Activated CD4-positive, alpha-beta memory T cell treated with anti-CD3 and anti-CD28 coated beads for 36 hours (primary cell): ENCODE measurements around the gene MAP4. TPM values are rescaled to one million over a fixed set of nuclear protein-coding genes. Genes with fewer than 3 reads are reported as not detected.

Experiments used
- CTCF ChIA-PET: fragments of 350-600 bp; sonication (Branson Sonifier 250); formaldehyde crosslinking; loops from one replicate; lab custom pipeline; 2021; ENCODE audit warnings: antibody characterized with exemption, inconsistent platforms; lab: Charles Lee
- POLR2A ChIA-PET: fragments of 350-600 bp; sonication (Branson Sonifier 250); formaldehyde crosslinking; loops from one replicate; lab custom pipeline; 2021; ENCODE audit warnings: antibody characterized with exemption; lab: Charles Lee
- DNase-seq: peaks from one replicate; pipeline ENCODE4 v3.0.0-alpha.2; 2020
- H3K27ac Mint-ChIP-seq: one replicate; pipeline ENCODE4 v1.8.0; 2021; ENCODE audit warnings: mixed read lengths
- H3K27me3 Mint-ChIP-seq: one replicate; pipeline ENCODE4 v1.8.0; 2021; ENCODE audit warnings: mixed read lengths
- H3K36me3 Mint-ChIP-seq: one replicate; pipeline ENCODE4 v1.8.0; 2021; ENCODE audit warnings: mixed read lengths
- H3K4me1 Mint-ChIP-seq: one replicate; pipeline ENCODE4 v1.8.0; 2021; ENCODE audit warnings: low read depth, mixed read lengths
- H3K4me3 Mint-ChIP-seq: one replicate; pipeline ENCODE4 v1.8.0; 2021; ENCODE audit warnings: mild to moderate bottlenecking, mixed read lengths
- H3K9me3 Mint-ChIP-seq: one replicate; pipeline ENCODE4 v1.8.0; 2021; ENCODE audit warnings: mixed read lengths
- intact Hi-C: fragments of 100-400 bp; cut with micrococcal nuclease; formaldehyde crosslinking; loops from one replicate; pipeline ENCODE4 v1.15.1; 2023
- total RNA-seq, 2 experiments: library from RNA; stranded (reverse); gene quantifications; one replicate each; pipeline ENCODE4 v1.2.3, GENCODE V29; 2021

MAP4 gene
- total RNA-seq, 2 experiments from 2014 or later, result 114 to 116 TPM

GRCh38 chr3:47870156-47870555 lies 146.1 kb downstream of the MAP4 start:
- H3K4me1 Mint-ChIP-seq, result no peaks in the 10 kb centered on the region
- no peak for DNase-seq

GRCh38 chr3:47868306-47868705 lies 147.9 kb downstream of the MAP4 start:
- no peaks in the 10 kb centered on the region for H3K27me3 Mint-ChIP-seq
- no peaks in the 10 kb centered on the region for H3K9me3 Mint-ChIP-seq
- no peak overlapping the region for H3K27ac Mint-ChIP-seq
- H3K4me3 Mint-ChIP-seq, result no peak overlapping the region
- intact Hi-C loops, result no loop called here
- no peak for DNase-seq
- no peaks in the 10 kb centered on the region for H3K4me1 Mint-ChIP-seq
- ChIA-PET POLR2A (no interaction called here), CTCF (no interaction called here)
- H3K36me3 Mint-ChIP-seq, result peaks cover 22% of the 10 kb centered on the region

More at GRCh38 chr3:47870156-47870555, 146.1 kb downstream of the MAP4 start:
- Mint-ChIP-seq H3K4me3 (no peak overlapping the region), H3K27ac (no peak overlapping the region), H3K27me3 (no peaks in the 10 kb centered on the region), H3K9me3 (no peaks in the 10 kb centered on the region), H3K36me3 (peaks cover 23% of the 10 kb centered on the region)
- intact Hi-C loops, result no loop called here
- POLR2A ChIA-PET, result no interaction called here
- CTCF ChIA-PET, result no interaction called here

- intact Hi-C loops, result no loop called here
- Mint-ChIP-seq H3K27ac (no peak overlapping the region), H3K27me3 (no peaks in the 10 kb centered on the region), H3K36me3 (peaks cover 20% of the 10 kb centered on the region), H3K4me3 (no peak overlapping the region), H3K4me1 (no peaks in the 10 kb centered on the region), H3K9me3 (no peaks in the 10 kb centered on the region)
- CTCF ChIA-PET, result interaction anchor here (1.0 kb wide), 1 partner anchor 23 kb away, joined by 3 read pairs; no protein-coding TSS in a partner anchor
- DNase-seq, result no peak
- POLR2A ChIA-PET, result no interaction called here
Observed at GRCh38 chr3:47867451-47868044, 148.7 kb downstream of the MAP4 start.

GRCh38 chr3:47865192-47865591 lies 151.0 kb downstream of the MAP4 start:
- H3K9me3 Mint-ChIP-seq, result no peaks in the 10 kb centered on the region
- no peaks in the 10 kb centered on the region for H3K4me1 Mint-ChIP-seq
- DNase-seq, result no peak
- no peaks in the 10 kb centered on the region for H3K27me3 Mint-ChIP-seq
- POLR2A ChIA-PET, result no interaction called here
- H3K36me3 Mint-ChIP-seq, result peaks cover 15% of the 10 kb centered on the region
- no peak overlapping the region for H3K4me3 Mint-ChIP-seq
- intact Hi-C loops, result no loop called here
- CTCF ChIA-PET, result interaction anchor here (1.4 to 1.5 kb wide), 2 partner anchors 40 to 125 kb away, joined by 3 read pairs; no protein-coding TSS in a partner anchor
- H3K27ac Mint-ChIP-seq, result no peak overlapping the region

- Mint-ChIP-seq H3K36me3 (peaks cover 10% of the 10 kb centered on the region), H3K4me1 (no peaks in the 10 kb centered on the region), H3K27me3 (no peaks in the 10 kb centered on the region), H3K4me3 (no peak overlapping the region), H3K27ac (no peak overlapping the region), H3K9me3 (no peaks in the 10 kb centered on the region)
- DNase-seq, result no peak
- ChIA-PET POLR2A (no interaction called here), CTCF (interaction anchor here (1.4 kb wide), 1 partner anchor 126 kb away, joined by 3 read pairs; no protein-coding TSS in a partner anchor)
- intact Hi-C loops, result no loop called here
Observed at GRCh38 chr3:47863391-47864128, 152.7 kb downstream of the MAP4 start.

- Mint-ChIP-seq H3K4me1 (no peaks in the 10 kb centered on the region), H3K36me3 (peaks cover 3% of the 10 kb centered on the region), H3K9me3 (no peaks in the 10 kb centered on the region), H3K27me3 (no peaks in the 10 kb centered on the region), H3K27ac (no peak overlapping the region), H3K4me3 (no peak overlapping the region)
- intact Hi-C loops, result no loop called here
- ChIA-PET POLR2A (interaction anchor here (0.6 kb wide), 1 partner anchor 273 kb away, joined by 4 read pairs; no protein-coding TSS in a partner anchor), CTCF (interaction anchor here (1.6 kb wide), 1 partner anchor 129 kb away, joined by 7 read pairs; no protein-coding TSS in a partner anchor)
- DNase-seq, result no peak
Observed at GRCh38 chr3:47859956-47860605, 156.1 kb downstream of the MAP4 start.

- CTCF ChIA-PET, result interaction anchor here (1.3 kb wide), 1 partner anchor 133 kb away, joined by 3 read pairs; no protein-coding TSS in a partner anchor
- H3K9me3 Mint-ChIP-seq, result no peaks in the 10 kb centered on the region
- H3K27ac Mint-ChIP-seq, result no peak overlapping the region
- no peaks in the 10 kb centered on the region for H3K27me3 Mint-ChIP-seq
- no peak for DNase-seq
- H3K4me1 Mint-ChIP-seq, result no peaks in the 10 kb centered on the region
- intact Hi-C loops, result no loop called here
- no peak overlapping the region for H3K4me3 Mint-ChIP-seq
- H3K36me3 Mint-ChIP-seq, result peaks cover 4% of the 10 kb centered on the region
- POLR2A ChIA-PET, result interaction anchor here (1.0 kb wide), 1 partner anchor 24 kb away, joined by 3 read pairs; no protein-coding TSS in a partner anchor
Observed at GRCh38 chr3:47857151-47857550, 159.1 kb downstream of the MAP4 start.

GRCh38 chr3:47856669-47857068 lies 159.5 kb downstream of the MAP4 start:
- intact Hi-C loops, result no loop called here
- ChIA-PET POLR2A (interaction anchor here (1.0 kb wide), 1 partner anchor 24 kb away, joined by 3 read pairs; no protein-coding TSS in a partner anchor), CTCF (no interaction called here)
- no peaks in the 10 kb centered on the region for H3K4me1 Mint-ChIP-seq
- H3K4me3 Mint-ChIP-seq, result no peak overlapping the region
- H3K27ac Mint-ChIP-seq, result no peak overlapping the region
- DNase-seq, result no peak
- H3K36me3 Mint-ChIP-seq, result peaks cover 4% of the 10 kb centered on the region
- H3K27me3 Mint-ChIP-seq, result no peaks in the 10 kb centered on the region
- H3K9me3 Mint-ChIP-seq, result no peaks in the 10 kb centered on the region

- Mint-ChIP-seq H3K27me3 (no peaks in the 10 kb centered on the region), H3K4me3 (no peak overlapping the region), H3K27ac (no peak overlapping the region), H3K4me1 (no peaks in the 10 kb centered on the region), H3K36me3 (peaks cover 7% of the 10 kb centered on the region), H3K9me3 (no peaks in the 10 kb centered on the region)
- POLR2A ChIA-PET, result interaction anchor here (0.6 kb wide), 1 partner anchor 136 kb away, joined by 4 read pairs; no protein-coding TSS in a partner anchor
- intact Hi-C loops, result no loop called here
- DNase-seq, result no peak
- CTCF ChIA-PET, result interaction anchor here (1.5 kb wide), 1 partner anchor 18 kb away, joined by 4 read pairs; no protein-coding TSS in a partner anchor
Observed at GRCh38 chr3:47855461-47856383, 160.5 kb downstream of the MAP4 start.

- POLR2A ChIA-PET, result no interaction called here
- H3K4me1 Mint-ChIP-seq, result no peaks in the 10 kb centered on the region
- no peaks in the 10 kb centered on the region for H3K27me3 Mint-ChIP-seq
- CTCF ChIA-PET, result interaction anchor here (1.5 kb wide), 1 partner anchor 17 kb away, joined by 4 read pairs; no protein-coding TSS in a partner anchor
- H3K27ac Mint-ChIP-seq, result no peak overlapping the region
- no peak for DNase-seq
- intact Hi-C loops, result no loop called here
- peaks cover 9% of the 10 kb centered on the region for H3K36me3 Mint-ChIP-seq
- H3K9me3 Mint-ChIP-seq, result no peaks in the 10 kb centered on the region
- no peak overlapping the region for H3K4me3 Mint-ChIP-seq
Observed at GRCh38 chr3:47854720-47855455, 161.3 kb downstream of the MAP4 start.

- Mint-ChIP-seq H3K4me1 (no peaks in the 10 kb centered on the region), H3K4me3 (no peak overlapping the region), H3K9me3 (no peaks in the 10 kb centered on the region), H3K27ac (no peak overlapping the region), H3K36me3 (peaks cover 10% of the 10 kb centered on the region), H3K27me3 (no peaks in the 10 kb centered on the region)
- intact Hi-C loops, result no loop called here
- CTCF ChIA-PET, result interaction anchor here (1.5 kb wide), 1 partner anchor 17 kb away, joined by 4 read pairs; no protein-coding TSS in a partner anchor
- POLR2A ChIA-PET, result no interaction called here
- no peak for DNase-seq
Observed at GRCh38 chr3:47854267-47854666, 161.9 kb downstream of the MAP4 start.
